Suprapubic skin (tissue), 4 donors: ENCODE data around the gene CAPN8. TPM values are rescaled to one million over a fixed set of nuclear protein-coding genes. Genes with fewer than 3 reads are reported as not detected.

Source experiments
- DNase-seq, 2 donors: peaks; one replicate each; pipeline ENCODE4 v3.0.0-alpha.2; 2019; ENCODE audit warnings: low spot score in 2 of 2
- H3K27ac ChIP-seq: fragments of 200-600 bp; sonication (generic); one replicate; pipeline ENCODE4 v1.5.1; 2019
- H3K27me3 ChIP-seq: fragments of 200-600 bp; sonication (generic); one replicate; pipeline ENCODE4 v1.5.1; 2019
- H3K36me3 ChIP-seq: fragments of 200-600 bp; sonication (generic); one replicate; pipeline ENCODE4 v1.5.1; 2019
- H3K4me1 ChIP-seq: fragments of 200-600 bp; sonication (generic); one replicate; pipeline ENCODE4 v1.5.1; 2019
- H3K4me3 ChIP-seq: fragments of 200-600 bp; sonication (generic); one replicate; pipeline ENCODE4 v1.5.1; 2019; ENCODE audit warnings: mild to moderate bottlenecking
- H3K9me3 ChIP-seq: fragments of 200-600 bp; sonication (generic); one replicate; pipeline ENCODE4 v1.5.1; 2019
- EP300 ChIP-seq: sonication (generic); formaldehyde crosslinking; IDR thresholded peaks from one replicate; pipeline ENCODE4 v1.6.1; 2017; ENCODE audit warnings: antibody characterized with exemption
- POLR2A ChIP-seq, 2 donors: fragments of 450-650 bp; IDR thresholded peaks; one replicate each; pipeline ENCODE4 v1.6.1; 2017; ENCODE audit warnings: antibody characterized with exemption in 2 of 2, mild to moderate bottlenecking in 2 of 2, moderate library complexity in 2 of 2
- POLR2AphosphoS5 ChIP-seq, 3 donors: sonication (generic); formaldehyde crosslinking; IDR thresholded peaks; one replicate each; pipeline ENCODE4 v1.6.1; 2017; ENCODE audit warnings: antibody characterized with exemption in 3 of 3
- WGBS: methylation state at CpG from one replicate; pipeline ENCODE4 v1.1.5; 2018; 5-methylcytosine and 5-hydroxymethylcytosine counted together
- total RNA-seq, 4 donors: library from RNA; depleted of rRNA; stranded (reverse); fragments of >200 nt; gene quantifications; one replicate each; pipeline ENCODE4 v1.1.0, GENCODE V29; 2016
- TF ChIP-seq, protein P1 (sequence below), 2 donors: fragments of 200-600 bp in 1 of 2; fragments of 450-650 bp in 1 of 2; sonication (generic) in 1 of 2; IDR thresholded peaks; one replicate each; pipeline ENCODE4 v1.5.1; 2016 to 2019; ENCODE audit warnings: antibody characterized with exemption in 2 of 2, mild to moderate bottlenecking in 1 of 2, moderate library complexity in 1 of 2

Gene CAPN8
- total RNA-seq, 4 donors from 2014 or later, result 1.5 to 3.9 (median 2.7) TPM

DNA sequence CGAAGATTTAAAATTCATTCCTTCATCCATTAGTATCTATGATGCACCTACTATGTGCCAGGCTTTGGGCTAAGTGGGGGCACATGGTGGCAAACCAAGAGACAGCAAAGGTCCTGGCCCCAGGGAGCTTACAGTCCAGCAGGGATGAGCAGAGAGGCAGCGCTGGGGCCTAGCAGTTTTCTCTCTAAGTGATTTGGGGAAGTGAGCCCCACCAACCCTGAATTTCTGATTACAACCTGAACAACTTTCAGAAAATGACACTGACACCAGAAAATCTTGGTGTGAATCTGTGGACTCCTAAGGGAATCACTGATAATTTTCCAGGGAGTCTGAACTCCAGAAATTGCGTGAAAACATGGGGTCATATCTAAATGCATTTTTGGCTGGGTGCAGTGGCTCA lies 111.5 kb downstream of the CAPN8 start:
- no peak for DNase-seq
- WGBS, result 90% methylated on average over 3 of the region's 3 CpGs
- TF ChIP-seq POLR2A (IDR thresholded peaks at IDR 0.05), result no peak
- no peak for TF ChIP-seq EP300
- no peak for TF ChIP-seq POLR2AphosphoS5 (IDR thresholded peaks at IDR 0.05)
- TF ChIP-seq, protein P1, sequence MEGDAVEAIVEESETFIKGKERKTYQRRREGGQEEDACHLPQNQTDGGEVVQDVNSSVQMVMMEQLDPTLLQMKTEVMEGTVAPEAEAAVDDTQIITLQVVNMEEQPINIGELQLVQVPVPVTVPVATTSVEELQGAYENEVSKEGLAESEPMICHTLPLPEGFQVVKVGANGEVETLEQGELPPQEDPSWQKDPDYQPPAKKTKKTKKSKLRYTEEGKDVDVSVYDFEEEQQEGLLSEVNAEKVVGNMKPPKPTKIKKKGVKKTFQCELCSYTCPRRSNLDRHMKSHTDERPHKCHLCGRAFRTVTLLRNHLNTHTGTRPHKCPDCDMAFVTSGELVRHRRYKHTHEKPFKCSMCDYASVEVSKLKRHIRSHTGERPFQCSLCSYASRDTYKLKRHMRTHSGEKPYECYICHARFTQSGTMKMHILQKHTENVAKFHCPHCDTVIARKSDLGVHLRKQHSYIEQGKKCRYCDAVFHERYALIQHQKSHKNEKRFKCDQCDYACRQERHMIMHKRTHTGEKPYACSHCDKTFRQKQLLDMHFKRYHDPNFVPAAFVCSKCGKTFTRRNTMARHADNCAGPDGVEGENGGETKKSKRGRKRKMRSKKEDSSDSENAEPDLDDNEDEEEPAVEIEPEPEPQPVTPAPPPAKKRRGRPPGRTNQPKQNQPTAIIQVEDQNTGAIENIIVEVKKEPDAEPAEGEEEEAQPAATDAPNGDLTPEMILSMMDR (IDR thresholded peaks at IDR 0.05), result no peak
- H3K27me3 ChIP-seq, result no peaks in the 10 kb centered on the region
- no peak overlapping the region for H3K27ac ChIP-seq
- H3K36me3 ChIP-seq, result no peaks in the 10 kb centered on the region
- H3K9me3 ChIP-seq, result no peaks in the 10 kb centered on the region
- H3K4me3 ChIP-seq, result no peak overlapping the region
- H3K4me1 ChIP-seq, result peaks cover 12% of the 10 kb centered on the region

DNA sequence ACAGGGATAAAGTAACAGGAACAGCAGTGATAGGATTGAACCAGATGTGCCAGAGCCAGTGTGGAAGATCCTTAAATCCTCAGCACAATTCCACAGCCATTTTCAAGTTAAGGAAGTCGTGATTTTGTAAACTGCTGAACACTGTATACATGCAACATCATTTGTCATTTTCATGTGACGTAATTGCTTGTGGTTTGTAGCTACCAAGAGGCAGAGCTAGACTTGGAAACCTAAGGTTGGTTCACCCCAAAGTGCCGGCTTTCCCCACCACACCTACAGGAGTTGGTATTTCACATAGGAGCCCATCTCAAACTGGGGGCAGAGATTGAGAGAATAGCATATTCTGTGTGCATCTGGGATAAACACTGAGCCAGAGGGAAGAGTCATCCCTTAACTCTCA lies 113.9 kb downstream of the CAPN8 start:
- no peaks in the 10 kb centered on the region for H3K36me3 ChIP-seq
- no peaks in the 10 kb centered on the region for H3K9me3 ChIP-seq
- peaks cover 3% of the 10 kb centered on the region for H3K27me3 ChIP-seq
- no peak for DNase-seq
- H3K27ac ChIP-seq, result no peak overlapping the region
- peaks cover 12% of the 10 kb centered on the region for H3K4me1 ChIP-seq
- 63% methylated on average over 3 of the region's 3 CpGs for WGBS
- no peak overlapping the region for H3K4me3 ChIP-seq
- TF ChIP-seq POLR2A (IDR thresholded peaks at IDR 0.05) (no peak), POLR2AphosphoS5 (IDR thresholded peaks at IDR 0.05) (no peak), EP300 (no peak)
- TF ChIP-seq, protein P1 (IDR thresholded peaks at IDR 0.05), result no peak

DNA sequence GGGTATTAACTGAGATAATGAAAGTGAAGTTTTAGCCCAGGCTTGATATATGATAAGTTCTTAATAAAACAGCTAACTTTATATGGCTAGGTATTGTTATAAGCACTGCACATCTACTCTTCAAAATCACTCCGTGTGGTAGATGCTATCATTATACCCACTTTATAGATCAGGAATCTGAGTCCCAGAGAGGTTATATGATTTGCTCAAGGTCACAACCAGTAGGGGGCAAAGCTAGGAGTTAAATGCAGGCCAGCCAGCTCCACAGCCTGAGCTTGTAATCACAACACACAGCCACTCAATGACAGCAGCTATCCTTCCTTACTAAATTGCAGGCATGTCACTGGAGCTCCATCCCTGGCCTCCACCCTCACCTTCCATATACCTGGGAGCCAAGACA lies 115.8 kb downstream of the CAPN8 start:
- Histone ChIP-seq H3K4me3 (no peak overlapping the region), H3K27ac (no peak overlapping the region), H3K9me3 (no peaks in the 10 kb centered on the region), H3K27me3 (peaks cover 3% of the 10 kb centered on the region), H3K4me1 (peaks cover 12% of the 10 kb centered on the region), H3K36me3 (no peaks in the 10 kb centered on the region)
- 92% methylated on average over 1 of the region's 1 CpG for WGBS
- no peak for DNase-seq
- TF ChIP-seq POLR2A (IDR thresholded peaks at IDR 0.05) (no peak), POLR2AphosphoS5 (IDR thresholded peaks at IDR 0.05) (no peak), EP300 (no peak)
- TF ChIP-seq, protein P1 (IDR thresholded peaks at IDR 0.05), result no peak

DNA sequence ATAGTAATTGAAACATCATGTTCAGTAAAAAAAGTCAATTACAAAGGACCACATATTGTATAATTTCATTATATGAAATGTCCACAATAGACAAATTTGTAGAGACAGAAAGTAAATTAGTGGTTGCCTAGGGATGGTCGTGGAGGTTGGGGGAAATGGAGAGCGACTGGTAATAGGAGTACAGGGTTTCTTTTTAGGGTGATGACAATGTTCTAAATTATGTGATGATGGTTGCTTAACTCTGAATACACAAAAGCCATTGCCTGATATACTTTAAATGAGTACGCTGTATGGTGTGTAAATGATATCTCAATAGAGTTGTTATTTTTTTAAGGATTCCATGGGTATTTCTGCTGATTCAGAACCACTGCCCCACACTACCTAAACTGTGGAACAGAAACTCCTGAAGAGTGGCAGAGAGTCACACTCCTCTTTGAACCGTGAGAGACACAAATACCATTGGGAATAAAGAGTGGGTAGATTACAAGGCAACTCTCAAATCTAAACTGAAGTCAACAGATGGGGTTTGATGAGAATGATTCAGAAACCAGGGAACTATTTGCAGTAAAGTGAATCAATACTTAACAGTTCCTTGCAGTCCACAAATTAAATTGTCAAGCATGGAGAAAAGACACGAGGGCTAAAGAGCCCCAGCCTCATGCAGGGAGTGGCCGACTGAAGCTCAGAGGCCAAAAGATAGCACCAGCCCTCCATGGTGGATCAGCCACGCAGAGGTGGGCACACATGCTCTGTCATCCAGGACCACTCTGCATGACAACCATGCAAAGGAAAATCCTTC lies 118.0 kb downstream of the CAPN8 start:
- H3K4me1 ChIP-seq, result peaks cover 12% of the 10 kb centered on the region
- WGBS, result 85% methylated on average over 7 of the region's 7 CpGs
- no peaks in the 10 kb centered on the region for H3K9me3 ChIP-seq
- DNase-seq, result no peak
- H3K36me3 ChIP-seq, result no peaks in the 10 kb centered on the region
- TF ChIP-seq POLR2A (IDR thresholded peaks at IDR 0.05) (no peak), POLR2AphosphoS5 (IDR thresholded peaks at IDR 0.05) (no peak)
- no peak overlapping the region for H3K27ac ChIP-seq
- no peak overlapping the region for H3K4me3 ChIP-seq
- H3K27me3 ChIP-seq, result peaks cover 3% of the 10 kb centered on the region

DNA sequence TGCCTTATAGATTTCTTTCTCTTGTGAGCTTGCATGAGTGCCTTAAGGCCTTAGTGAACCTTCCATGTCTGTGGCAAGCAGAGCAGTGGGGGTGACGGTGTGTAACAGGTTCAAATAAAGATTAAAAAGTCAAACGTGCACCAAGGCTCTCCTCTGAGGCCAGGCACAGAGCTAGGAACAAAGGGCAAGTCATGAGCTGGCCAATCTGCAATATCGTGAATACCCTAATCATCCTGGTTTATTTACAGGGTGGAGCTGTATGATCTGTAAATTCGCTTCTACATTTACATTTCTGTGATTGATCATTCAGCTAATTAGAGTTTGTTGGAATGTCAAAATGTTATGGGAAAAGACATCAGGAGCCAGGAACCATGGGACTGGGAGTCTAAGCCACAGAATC lies 120.2 kb downstream of the CAPN8 start:
- H3K36me3 ChIP-seq, result no peaks in the 10 kb centered on the region
- peaks cover 4% of the 10 kb centered on the region for H3K27me3 ChIP-seq
- no peak for DNase-seq
- no peaks in the 10 kb centered on the region for H3K9me3 ChIP-seq
- TF ChIP-seq POLR2AphosphoS5 (IDR thresholded peaks at IDR 0.05), result no peak
- peaks cover 2% of the 10 kb centered on the region for H3K4me1 ChIP-seq
- H3K27ac ChIP-seq, result no peak overlapping the region
- 85% methylated on average over 4 of the region's 4 CpGs for WGBS
- H3K4me3 ChIP-seq, result no peak overlapping the region

DNA sequence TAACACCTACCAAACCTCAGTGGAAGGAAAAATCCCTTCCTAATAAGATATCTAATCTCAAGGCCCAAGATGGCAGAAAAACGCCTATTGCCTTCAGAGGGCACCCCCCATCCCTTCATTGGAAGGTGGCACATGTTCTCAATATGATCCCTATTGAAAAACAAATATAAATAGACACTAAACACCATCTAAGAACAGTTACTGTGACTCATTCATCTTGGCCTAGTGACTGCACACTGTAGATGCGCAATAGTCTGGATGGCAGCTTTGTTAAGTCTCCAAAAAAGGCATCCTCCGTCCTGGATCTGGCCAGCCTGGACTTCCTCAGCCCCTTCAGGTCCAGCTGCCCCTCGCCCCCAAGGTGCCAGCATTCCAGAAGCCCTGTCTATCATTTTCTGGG lies 121.9 kb downstream of the CAPN8 start:
- 82% methylated on average over 4 of the region's 4 CpGs for WGBS
- H3K9me3 ChIP-seq, result no peaks in the 10 kb centered on the region

More for the DNA sequence above, 121.9 kb downstream of the CAPN8 start:
- TF ChIP-seq, protein P1 (IDR thresholded peaks at IDR 0.05), result no peak
- TF ChIP-seq EP300 (no peak), POLR2AphosphoS5 (IDR thresholded peaks at IDR 0.05) (no peak), POLR2A (IDR thresholded peaks at IDR 0.05) (no peak)
- Histone ChIP-seq H3K27me3 (peaks cover 16% of the 10 kb centered on the region), H3K4me3 (no peak overlapping the region), H3K4me1 (no peaks in the 10 kb centered on the region), H3K36me3 (no peaks in the 10 kb centered on the region), H3K27ac (no peak overlapping the region)
- DNase-seq, result no peak
